Hepatocyte (in vitro differentiated cells): ENCODE results near the gene TSGA10IP.

Experiments used
- EZH2 ChIP-seq: fragments of 200-600 bp; sonication (generic); IDR thresholded peaks from 2 replicates; pipeline ENCODE4 v1.6.1; 2016; ENCODE audit warnings: antibody characterized with exemption, mild to moderate bottlenecking, borderline replicate concordance
- EZH2phosphoT487 ChIP-seq: fragments of 200-600 bp; sonication (generic); IDR thresholded peaks from one replicate; pipeline ENCODE4 v1.6.1; 2018; ENCODE audit warnings: antibody characterized with exemption, mild to moderate bottlenecking, low read depth, moderate library complexity; ENCODE audit not compliant: unreplicated experiment, severe bottlenecking
- TF ChIP-seq, protein P1 (sequence below): fragments of 200-600 bp; sonication (generic); IDR thresholded peaks from 2 replicates; pipeline ENCODE4 v1.5.1; 2016; ENCODE audit warnings: antibody characterized with exemption, mild to moderate bottlenecking; ENCODE audit not compliant: poor library complexity

DNA sequence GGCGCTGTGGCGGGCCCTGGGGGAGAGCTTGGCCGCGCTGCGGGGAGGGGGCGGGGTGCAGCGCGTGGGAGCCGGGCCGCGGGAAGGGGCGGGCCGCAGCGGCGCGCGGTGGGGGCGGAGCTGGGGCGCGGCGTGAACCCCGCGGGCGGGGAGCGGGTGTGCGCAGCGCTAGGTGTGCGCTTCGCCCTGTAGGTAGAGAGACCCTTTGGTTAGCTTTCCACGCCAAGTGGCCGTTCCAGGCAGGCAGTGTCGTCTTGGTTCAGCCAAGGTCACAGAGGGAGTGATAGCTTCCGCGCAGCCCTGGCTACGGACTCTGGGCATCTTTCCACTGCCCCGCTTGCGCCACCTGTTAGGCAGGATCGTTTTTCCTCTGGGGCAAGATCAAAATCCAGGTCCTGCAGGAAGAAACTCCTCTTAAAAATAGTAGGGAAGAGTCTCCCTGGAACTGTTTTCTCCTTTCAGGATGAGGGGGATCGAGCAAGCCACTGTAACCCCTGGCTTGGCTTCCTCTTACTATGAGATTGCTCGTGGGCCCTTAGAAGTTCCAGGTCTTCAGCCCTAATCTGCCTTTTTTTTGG is 57.5 kb downstream of the TSGA10IP start:
- TF ChIP-seq, protein P1, sequence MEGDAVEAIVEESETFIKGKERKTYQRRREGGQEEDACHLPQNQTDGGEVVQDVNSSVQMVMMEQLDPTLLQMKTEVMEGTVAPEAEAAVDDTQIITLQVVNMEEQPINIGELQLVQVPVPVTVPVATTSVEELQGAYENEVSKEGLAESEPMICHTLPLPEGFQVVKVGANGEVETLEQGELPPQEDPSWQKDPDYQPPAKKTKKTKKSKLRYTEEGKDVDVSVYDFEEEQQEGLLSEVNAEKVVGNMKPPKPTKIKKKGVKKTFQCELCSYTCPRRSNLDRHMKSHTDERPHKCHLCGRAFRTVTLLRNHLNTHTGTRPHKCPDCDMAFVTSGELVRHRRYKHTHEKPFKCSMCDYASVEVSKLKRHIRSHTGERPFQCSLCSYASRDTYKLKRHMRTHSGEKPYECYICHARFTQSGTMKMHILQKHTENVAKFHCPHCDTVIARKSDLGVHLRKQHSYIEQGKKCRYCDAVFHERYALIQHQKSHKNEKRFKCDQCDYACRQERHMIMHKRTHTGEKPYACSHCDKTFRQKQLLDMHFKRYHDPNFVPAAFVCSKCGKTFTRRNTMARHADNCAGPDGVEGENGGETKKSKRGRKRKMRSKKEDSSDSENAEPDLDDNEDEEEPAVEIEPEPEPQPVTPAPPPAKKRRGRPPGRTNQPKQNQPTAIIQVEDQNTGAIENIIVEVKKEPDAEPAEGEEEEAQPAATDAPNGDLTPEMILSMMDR = no peak
- TF ChIP-seq EZH2 = no peak
- no peak for TF ChIP-seq EZH2phosphoT487
